ENCODE results near the gene RAB1A. TPM values are rescaled to one million over a fixed set of nuclear protein-coding genes. Genes with fewer than 3 reads are reported as not detected.

The RAB1A gene
- total and polyA plus RNA-seq, 10 of the 15 experiments (the other 5 are each of a cell fraction or from before 2014, with no cell fraction given), result 48.9 to 171 (median 83.4) TPM

GRCh38 chr2:65064728-65065552, 65.0 kb downstream of the RAB1A start (continued):
- no peak for TF ChIP-seq FOXK2 (IDR thresholded peaks at IDR 0.05)
- TF ChIP-seq TCF7 (IDR thresholded peaks at IDR 0.05; ENCODE audit: borderline replicate concordance), result no peak
- no peak for TF ChIP-seq CEBPB (IDR thresholded peaks at IDR 0.05; ENCODE audit: borderline replicate concordance in 1 of 2, low read depth in 2 of 2, low read length in 2 of 2)
- TF ChIP-seq PAX5 (IDR thresholded peaks at IDR 0.05; ENCODE audit: borderline replicate concordance, low read depth, low read length), result no peak
- TF ChIP-seq NR2C1 (IDR thresholded peaks at IDR 0.05), result no peak
- TF ChIP-seq ZNF217 (IDR thresholded peaks at IDR 0.05), result no peak
- TF ChIP-seq SREBF2 (IDR thresholded peaks at IDR 0.05; ENCODE audit: low read length), result no peak
- TF ChIP-seq POU2F2 (IDR thresholded peaks at IDR 0.05; ENCODE audit: borderline replicate concordance, low read depth, low read length), result no peak
- no peak; the same call in 1 of the 2 replicates for TF ChIP-seq NKRF (conservative IDR thresholded peaks at IDR 0.05)
- TF ChIP-seq ATF3 (IDR thresholded peaks at IDR 0.05; ENCODE audit: borderline replicate concordance, extremely low read depth, low read depth, low read length), result no peak
- TF ChIP-seq ZBED1 (IDR thresholded peaks at IDR 0.05; ENCODE audit: borderline replicate concordance), result no peak
- peak; percentile 5; the same call in 1 of the 2 replicates for TF ChIP-seq JUNB (IDR thresholded peaks at IDR 0.05)
- TF ChIP-seq RUNX3 (IDR thresholded peaks at IDR 0.05; ENCODE audit: low read length), result peak; percentile 56
- TF ChIP-seq CHD1 (IDR thresholded peaks at IDR 0.05; ENCODE audit: low read depth, low read length), result no peak
- TF ChIP-seq CHD2 (IDR thresholded peaks at IDR 0.05; ENCODE audit: borderline replicate concordance, low read depth, low read length), result 0 out of 2 replicates have a peak, but pooled peaks have one; percentile 16
- TF ChIP-seq, protein P1, sequence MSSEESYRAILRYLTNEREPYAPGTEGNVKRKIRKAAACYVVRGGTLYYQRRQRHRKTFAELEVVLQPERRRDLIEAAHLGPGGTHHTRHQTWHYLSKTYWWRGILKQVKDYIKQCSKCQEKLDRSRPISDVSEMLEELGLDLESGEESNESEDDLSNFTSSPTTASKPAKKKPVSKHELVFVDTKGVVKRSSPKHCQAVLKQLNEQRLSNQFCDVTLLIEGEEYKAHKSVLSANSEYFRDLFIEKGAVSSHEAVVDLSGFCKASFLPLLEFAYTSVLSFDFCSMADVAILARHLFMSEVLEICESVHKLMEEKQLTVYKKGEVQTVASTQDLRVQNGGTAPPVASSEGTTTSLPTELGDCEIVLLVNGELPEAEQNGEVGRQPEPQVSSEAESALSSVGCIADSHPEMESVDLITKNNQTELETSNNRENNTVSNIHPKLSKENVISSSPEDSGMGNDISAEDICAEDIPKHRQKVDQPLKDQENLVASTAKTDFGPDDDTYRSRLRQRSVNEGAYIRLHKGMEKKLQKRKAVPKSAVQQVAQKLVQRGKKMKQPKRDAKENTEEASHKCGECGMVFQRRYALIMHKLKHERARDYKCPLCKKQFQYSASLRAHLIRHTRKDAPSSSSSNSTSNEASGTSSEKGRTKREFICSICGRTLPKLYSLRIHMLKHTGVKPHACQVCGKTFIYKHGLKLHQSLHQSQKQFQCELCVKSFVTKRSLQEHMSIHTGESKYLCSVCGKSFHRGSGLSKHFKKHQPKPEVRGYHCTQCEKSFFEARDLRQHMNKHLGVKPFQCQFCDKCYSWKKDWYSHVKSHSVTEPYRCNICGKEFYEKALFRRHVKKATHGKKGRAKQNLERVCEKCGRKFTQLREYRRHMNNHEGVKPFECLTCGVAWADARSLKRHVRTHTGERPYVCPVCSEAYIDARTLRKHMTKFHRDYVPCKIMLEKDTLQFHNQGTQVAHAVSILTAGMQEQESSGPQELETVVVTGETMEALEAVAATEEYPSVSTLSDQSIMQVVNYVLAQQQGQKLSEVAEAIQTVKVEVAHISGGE (CRISPR knock-in tag; IDR thresholded peaks at IDR 0.05), result no peak
- TF ChIP-seq EP300 (IDR thresholded peaks at IDR 0.05; ENCODE audit: borderline replicate concordance in 1 of 2, control insufficient read depth in 1 of 2, low read depth in 2 of 2, low read length in 2 of 2), result no peak
- peak; percentile 90 for TF ChIP-seq NBN (IDR thresholded peaks at IDR 0.05)
- no peak for TF ChIP-seq NRF1 (conservative IDR thresholded peaks at IDR 0.05; ENCODE audit: low read depth, low read length)
- no peak for TF ChIP-seq USF2 (IDR thresholded peaks at IDR 0.05; ENCODE audit: borderline replicate concordance, low read depth, low read length)
- TF ChIP-seq IRF4 (IDR thresholded peaks at IDR 0.05; ENCODE audit: low read depth, low read length), result 0 out of 2 replicates have a peak, but pooled peaks have one; percentile 51
- no peak for TF ChIP-seq SRF (IDR thresholded peaks at IDR 0.05; ENCODE audit: low read depth in 2 of 2, low read length in 2 of 2)
- peak; percentile 7 to 70; a peak in 1 of 4 replicates for TF ChIP-seq BHLHE40 (IDR thresholded peaks at IDR 0.05; ENCODE audit: borderline replicate concordance in 1 of 2, low read depth in 2 of 2, low read length in 1 of 2)
- TF ChIP-seq ZSCAN29 (IDR thresholded peaks at IDR 0.05), result no peak

Measured in GM12878 (cell line).